Astrocyte (in vitro differentiated cells and primary cell): ENCODE measurements around the gene CABCOCO1. TPM values are rescaled to one million over a fixed set of nuclear protein-coding genes. Genes with fewer than 3 reads are reported as not detected.

Experiments
- DNase-seq: peaks from one replicate; pipeline ENCODE4 v3.0.0-alpha.2; 2010; ENCODE audit warnings: low read depth
- FAIRE-seq: peaks from 2 replicates; lab custom pipeline; 2011; peaks lifted over from hg19 to GRCh38; lab: Jason Lieb, UNC
- H2AFZ ChIP-seq: 2 replicates; pipeline ENCODE4 v1.6.0; 2012; ENCODE audit warnings: low read depth, low read length, inconsistent platforms
- H3K27ac ChIP-seq: 2 replicates; pipeline ENCODE4 v1.5.1; 2011; ENCODE audit warnings: low read depth, low read length, inconsistent platforms
- H3K27me3 ChIP-seq: 2 replicates; pipeline ENCODE4 v1.6.0; 2011; ENCODE audit warnings: low read length, inconsistent platforms; ENCODE audit not compliant: insufficient read depth
- H3K36me3 ChIP-seq: 2 replicates; pipeline ENCODE4 v1.5.1; 2011; ENCODE audit warnings: low read length, inconsistent platforms; ENCODE audit not compliant: insufficient read depth
- H3K4me1 ChIP-seq: 2 replicates; pipeline ENCODE4 v1.5.1; 2011; ENCODE audit warnings: low read length, inconsistent platforms; ENCODE audit not compliant: insufficient read depth
- H3K4me2 ChIP-seq: 2 replicates; pipeline ENCODE4 v1.6.0; 2012; ENCODE audit warnings: low read length, inconsistent platforms
- H3K4me3 ChIP-seq: 2 replicates; pipeline ENCODE4 v1.5.1; 2011; ENCODE audit warnings: low read depth, mild to moderate bottlenecking, low read length, inconsistent platforms; ENCODE audit not compliant: insufficient read depth
- H3K79me2 ChIP-seq: 2 replicates; pipeline ENCODE4 v1.6.0; 2012; ENCODE audit warnings: mild to moderate bottlenecking, low read length, inconsistent platforms; ENCODE audit not compliant: insufficient read depth
- H3K9ac ChIP-seq: 2 replicates; pipeline ENCODE4 v1.6.0; 2012; ENCODE audit warnings: mild to moderate bottlenecking, low read length, inconsistent platforms
- H3K9me3 ChIP-seq: 2 replicates; pipeline ENCODE4 v1.5.1; 2012; ENCODE audit warnings: low read depth, mild to moderate bottlenecking, low read length, inconsistent platforms; ENCODE audit not compliant: insufficient read depth
- H4K20me1 ChIP-seq: 2 replicates; pipeline ENCODE4 v1.6.0; 2012; ENCODE audit warnings: low read length, inconsistent platforms; ENCODE audit not compliant: insufficient read depth
- H3K27ac Mint-ChIP-seq: one replicate; pipeline ENCODE4 v1.8.0; 2021; ENCODE audit warnings: mild to moderate bottlenecking, mixed read lengths; ENCODE audit not compliant: unreplicated experiment
- H3K27me3 Mint-ChIP-seq: one replicate; pipeline ENCODE4 v1.8.0; 2021; ENCODE audit warnings: low read depth, mixed read lengths; ENCODE audit not compliant: unreplicated experiment
- H3K36me3 Mint-ChIP-seq: one replicate; pipeline ENCODE4 v1.8.0; 2021; ENCODE audit warnings: low read depth, mixed read lengths; ENCODE audit not compliant: unreplicated experiment
- H3K4me1 Mint-ChIP-seq: one replicate; pipeline ENCODE4 v1.8.0; 2021; ENCODE audit warnings: low read depth, mixed read lengths; ENCODE audit not compliant: unreplicated experiment
- H3K4me3 Mint-ChIP-seq: one replicate; pipeline ENCODE4 v1.8.0; 2021; ENCODE audit warnings: mild to moderate bottlenecking, moderate library complexity, mixed read lengths; ENCODE audit not compliant: unreplicated experiment
- H3K9me3 Mint-ChIP-seq: one replicate; pipeline ENCODE4 v1.8.0; 2021; ENCODE audit warnings: mild to moderate bottlenecking, mixed read lengths; ENCODE audit not compliant: unreplicated experiment
- EZH2 ChIP-seq: IDR thresholded peaks from 2 replicates; pipeline ENCODE4 v1.6.1; 2012; ENCODE audit warnings: mild to moderate bottlenecking, low read length, inconsistent platforms; ENCODE audit not compliant: insufficient read depth
- total RNA-seq: library from RNA; stranded (reverse); gene quantifications from 2 replicates; pipeline ENCODE4 v1.2.1, GENCODE V29; 2021
- TF ChIP-seq, protein P1 (sequence below): IDR thresholded peaks from 2 replicates; pipeline ENCODE4 v1.5.1; 2011; ENCODE audit warnings: low read depth, mild to moderate bottlenecking, inconsistent platforms, low read length, moderate library complexity; ENCODE audit not compliant: insufficient read depth

Gene CABCOCO1
- total RNA-seq, 1 donor from 2014 or later: 0.23 TPM

DNA sequence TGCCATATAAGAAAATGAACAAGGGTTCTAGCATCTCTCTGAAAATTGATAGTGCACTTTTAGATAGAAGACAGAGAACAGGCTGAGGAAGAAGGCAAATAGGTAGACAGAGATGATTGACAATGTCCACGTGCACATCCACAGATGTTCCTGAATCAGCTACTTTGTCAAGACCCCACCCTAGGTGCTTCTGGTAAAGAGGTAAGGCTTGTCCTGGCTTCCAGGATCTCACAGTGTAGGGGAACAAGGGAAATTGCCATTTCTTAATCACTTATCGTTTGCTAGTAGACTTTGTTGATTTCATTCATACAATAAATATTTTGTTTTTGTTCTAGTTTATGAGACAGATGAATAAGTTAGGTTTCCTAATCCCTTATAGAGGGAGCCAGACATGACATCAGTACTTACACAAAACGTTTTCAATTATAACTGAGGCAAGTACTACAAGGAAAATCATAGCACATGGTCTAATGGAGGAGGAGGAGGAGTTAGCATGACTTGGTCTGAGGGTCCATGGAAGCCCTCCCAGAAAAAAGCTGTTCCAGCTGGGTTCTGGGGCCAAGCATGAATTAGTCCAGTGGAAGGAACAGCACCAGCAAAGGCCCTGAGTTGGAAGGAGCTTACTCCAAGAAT is 122.9 kb downstream of the CABCOCO1 start:
- no peak overlapping the region for H3K27ac ChIP-seq
- H3K27me3 ChIP-seq: no peaks in the 10 kb centered on the region
- no peak overlapping the region for H3K9ac ChIP-seq
- no peak overlapping the region for H2AFZ ChIP-seq
- no peaks in the 10 kb centered on the region for H3K79me2 ChIP-seq
- no peak for DNase-seq
- Mint-ChIP-seq H3K4me3 (no peak overlapping the region), H3K36me3 (no peaks in the 10 kb centered on the region), H3K9me3 (no peaks in the 10 kb centered on the region), H3K27me3 (no peaks in the 10 kb centered on the region), H3K27ac (peak overlapping the region; percentile 78), H3K4me1 (peaks cover 23% of the 10 kb centered on the region)
- no peak overlapping the region for H3K4me2 ChIP-seq
- TF ChIP-seq, protein P1, sequence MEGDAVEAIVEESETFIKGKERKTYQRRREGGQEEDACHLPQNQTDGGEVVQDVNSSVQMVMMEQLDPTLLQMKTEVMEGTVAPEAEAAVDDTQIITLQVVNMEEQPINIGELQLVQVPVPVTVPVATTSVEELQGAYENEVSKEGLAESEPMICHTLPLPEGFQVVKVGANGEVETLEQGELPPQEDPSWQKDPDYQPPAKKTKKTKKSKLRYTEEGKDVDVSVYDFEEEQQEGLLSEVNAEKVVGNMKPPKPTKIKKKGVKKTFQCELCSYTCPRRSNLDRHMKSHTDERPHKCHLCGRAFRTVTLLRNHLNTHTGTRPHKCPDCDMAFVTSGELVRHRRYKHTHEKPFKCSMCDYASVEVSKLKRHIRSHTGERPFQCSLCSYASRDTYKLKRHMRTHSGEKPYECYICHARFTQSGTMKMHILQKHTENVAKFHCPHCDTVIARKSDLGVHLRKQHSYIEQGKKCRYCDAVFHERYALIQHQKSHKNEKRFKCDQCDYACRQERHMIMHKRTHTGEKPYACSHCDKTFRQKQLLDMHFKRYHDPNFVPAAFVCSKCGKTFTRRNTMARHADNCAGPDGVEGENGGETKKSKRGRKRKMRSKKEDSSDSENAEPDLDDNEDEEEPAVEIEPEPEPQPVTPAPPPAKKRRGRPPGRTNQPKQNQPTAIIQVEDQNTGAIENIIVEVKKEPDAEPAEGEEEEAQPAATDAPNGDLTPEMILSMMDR: no peak
- TF ChIP-seq EZH2: no peak
- FAIRE-seq: no peak
- no peaks in the 10 kb centered on the region for H3K9me3 ChIP-seq
- H3K36me3 ChIP-seq: no peaks in the 10 kb centered on the region
- peaks cover 22% of the 10 kb centered on the region for H3K4me1 ChIP-seq
- no peak overlapping the region for H3K4me3 ChIP-seq
- H4K20me1 ChIP-seq: no peaks in the 10 kb centered on the region

DNA sequence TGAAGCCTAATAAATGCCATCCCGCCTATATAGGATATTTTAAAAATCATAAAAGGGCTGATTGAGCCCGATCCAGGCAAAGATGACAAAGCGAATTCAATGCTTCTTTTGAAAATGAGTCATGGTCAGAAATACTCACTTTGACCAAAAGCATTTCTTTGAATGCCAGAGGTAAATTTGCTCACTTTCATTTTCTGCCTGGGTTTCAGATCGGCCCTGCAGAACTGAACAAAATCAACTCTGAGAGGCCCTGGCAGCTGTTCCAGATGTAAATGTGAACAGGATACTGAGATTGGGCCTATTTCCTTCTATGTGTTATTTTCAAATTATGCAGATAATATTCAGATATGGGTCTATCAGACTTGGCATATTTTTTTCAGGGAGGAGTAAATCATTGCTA is 124.0 kb downstream of the CABCOCO1 start:
- peaks cover 21% of the 10 kb centered on the region for H3K4me1 ChIP-seq
- TF ChIP-seq, protein P1: no peak
- TF ChIP-seq EZH2: no peak
- peak overlapping the region; percentile 54 for H3K9ac ChIP-seq
- FAIRE-seq: peak; percentile 63
- H3K4me3 ChIP-seq: peak overlapping the region; percentile 20
- peaks cover 30% of the 10 kb centered on the region for H3K4me1 Mint-ChIP-seq
- no peaks in the 10 kb centered on the region for H3K36me3 ChIP-seq
- peak overlapping the region; percentile 53 for H3K27ac ChIP-seq
- H3K36me3 Mint-ChIP-seq: no peaks in the 10 kb centered on the region
- H3K79me2 ChIP-seq: no peaks in the 10 kb centered on the region
- H3K9me3 Mint-ChIP-seq: no peaks in the 10 kb centered on the region
- H3K4me3 Mint-ChIP-seq: no peak overlapping the region
- no peaks in the 10 kb centered on the region for H3K27me3 Mint-ChIP-seq
- H3K27me3 ChIP-seq: no peaks in the 10 kb centered on the region
- H3K4me2 ChIP-seq: peak overlapping the region; percentile 69
- peak; percentile 81 for DNase-seq
- H3K27ac Mint-ChIP-seq: peak overlapping the region; percentile 78
- no peak overlapping the region for H2AFZ ChIP-seq
- H3K9me3 ChIP-seq: no peaks in the 10 kb centered on the region
- H4K20me1 ChIP-seq: no peaks in the 10 kb centered on the region

DNA sequence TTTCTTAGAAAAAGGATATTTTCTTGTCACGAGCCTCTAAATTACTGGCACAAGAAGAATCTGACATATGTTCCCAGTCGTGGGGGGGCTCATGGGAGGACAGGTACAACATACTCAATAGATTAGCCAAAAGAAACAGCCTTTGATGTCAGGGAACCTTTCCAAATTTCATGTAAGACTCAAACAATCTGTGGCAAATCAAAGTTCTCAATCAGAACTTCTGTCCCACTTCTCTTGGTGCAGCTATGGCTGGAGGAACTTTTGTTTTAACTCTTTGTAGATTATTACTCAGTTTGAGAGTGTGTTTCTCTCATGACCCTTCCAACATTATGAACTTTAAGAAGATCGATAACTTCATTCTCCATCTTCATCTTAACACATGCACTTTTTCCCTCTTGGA is 124.4 kb downstream of the CABCOCO1 start:
- Histone ChIP-seq H4K20me1 (no peaks in the 10 kb centered on the region), H3K9ac (peak overlapping the region; percentile 54), H3K79me2 (no peaks in the 10 kb centered on the region), H3K27ac (peak overlapping the region; percentile 53), H2AFZ (no peak overlapping the region), H3K4me3 (peak overlapping the region; percentile 20), H3K27me3 (no peaks in the 10 kb centered on the region), H3K4me2 (peak overlapping the region; percentile 69), H3K9me3 (no peaks in the 10 kb centered on the region), H3K4me1 (peaks cover 18% of the 10 kb centered on the region), H3K36me3 (no peaks in the 10 kb centered on the region)
- Mint-ChIP-seq H3K27ac (peak overlapping the region; percentile 78), H3K4me1 (peaks cover 29% of the 10 kb centered on the region), H3K36me3 (no peaks in the 10 kb centered on the region), H3K4me3 (no peak overlapping the region), H3K27me3 (no peaks in the 10 kb centered on the region), H3K9me3 (no peaks in the 10 kb centered on the region)
- DNase-seq (no peak), FAIRE-seq (no peak)
- TF ChIP-seq, protein P1: no peak
- no peak for TF ChIP-seq EZH2
